Suprapubic skin (tissue), 4 donors: ENCODE data around the gene C3orf52.

Experiments used
- EP300 ChIP-seq: sonication (generic); formaldehyde crosslinking; IDR thresholded peaks from one replicate; pipeline ENCODE4 v1.6.1; 2017; ENCODE audit warnings: antibody characterized with exemption
- POLR2AphosphoS5 ChIP-seq, 3 donors: sonication (generic); formaldehyde crosslinking; IDR thresholded peaks; one replicate each; pipeline ENCODE4 v1.6.1; 2017; ENCODE audit warnings: antibody characterized with exemption in 3 of 3

DNA sequence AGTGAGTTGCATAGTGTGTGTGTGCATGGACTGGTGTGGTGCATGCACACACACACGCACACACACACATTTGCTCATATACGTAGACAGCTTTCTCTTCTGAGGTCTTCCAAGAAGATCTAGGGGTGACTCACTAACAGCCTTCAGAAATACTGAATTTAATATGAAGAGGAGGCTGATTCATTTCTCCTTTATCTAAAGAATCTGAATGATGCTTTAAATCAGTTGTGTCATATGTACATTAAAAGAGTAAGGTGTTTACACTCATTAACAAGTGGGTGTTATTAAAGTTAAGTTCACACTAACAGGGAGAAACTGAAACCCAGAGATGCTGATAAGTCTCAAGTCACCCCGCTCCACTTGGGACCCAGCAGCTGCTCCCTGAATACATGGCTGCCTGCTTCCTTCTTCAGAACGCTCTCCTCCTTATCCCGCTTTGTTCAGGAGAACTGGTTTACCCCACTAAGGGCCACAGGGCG, 29.7 kb upstream of the C3orf52 start:
- no peak for TF ChIP-seq POLR2AphosphoS5 (IDR thresholded peaks at IDR 0.05)
- TF ChIP-seq EP300 = no peak
